PC-3 (cell line): ENCODE results near the gene ABCA7. TPM values are rescaled to one million over a fixed set of nuclear protein-coding genes. Genes with fewer than 3 reads are reported as not detected.

Experiments used
- ATAC-seq: fragments of 200-7000 bp; cut with Tn5 transposase; 2 replicates; pipeline ENCODE4 v1.9.1; 2020; ENCODE audit warnings: mild to moderate bottlenecking, moderate library complexity
- Bru-seq: library from RNA; stranded (reverse); fragments of 400-500 nt; gene quantifications from one replicate; lab custom pipeline; 2021; lab: Mats Ljungman, UMichigan
- BruChase-seq, 2 experiments: library from RNA; stranded (reverse); fragments of 400-500 nt; gene quantifications; one replicate each; lab custom pipeline; 2021; lab: Mats Ljungman, UMichigan
- BruUV-seq: library from RNA; stranded (reverse); fragments of 400-500 nt; replicated peaks from 2 replicates; lab custom pipeline; 2021; lab: Mats Ljungman, UMichigan
- CTCF ChIA-PET: fragments of 300-600 bp; sonication (Branson Sonifier 250); formaldehyde crosslinking; loops from one replicate; lab custom pipeline; 2022; ENCODE audit warnings: antibody characterized with exemption; lab: Charles Lee
- POLR2A ChIA-PET: fragments of 300-600 bp; sonication (Branson Sonifier 250); formaldehyde crosslinking; loops from one replicate; lab custom pipeline; 2022; ENCODE audit warnings: antibody characterized with exemption; ENCODE audit not compliant: unreplicated experiment; lab: Charles Lee
- DNase-seq: peaks from one replicate; pipeline ENCODE4 v3.0.0-alpha.2; 2015
- H2AFZ ChIP-seq: fragments of 300-600 bp; sonication (generic); 2 replicates; pipeline ENCODE4 v1.6.0; 2016; ENCODE audit warnings: antibody characterized with exemption, low read length
- H3F3A ChIP-seq: fragments of 300-600 bp; sonication (generic); one replicate; pipeline ENCODE4 v1.6.0; 2017; ENCODE audit warnings: antibody characterized with exemption, low read length, control low read depth, mild to moderate bottlenecking; ENCODE audit not compliant: unreplicated experiment
- H3K27ac ChIP-seq: fragments of 300-600 bp; sonication (generic); 2 replicates; pipeline ENCODE4 v1.5.1; 2016; ENCODE audit warnings: mild to moderate bottlenecking, low read length
- H3K27me3 ChIP-seq: fragments of 300-600 bp; sonication (generic); 2 replicates; pipeline ENCODE4 v1.6.1; 2016; ENCODE audit warnings: low read length, mixed read lengths
- H3K36me3 ChIP-seq: fragments of 300-600 bp; sonication (generic); 2 replicates; pipeline ENCODE4 v1.6.1; 2016; ENCODE audit warnings: low read depth, mixed run types, low read length, mixed read lengths
- H3K4me1 ChIP-seq: fragments of 300-600 bp; sonication (generic); 2 replicates; pipeline ENCODE4 v1.5.1; 2016; ENCODE audit warnings: low read length; ENCODE audit not compliant: insufficient read depth
- H3K4me2 ChIP-seq: fragments of 300-600 bp; sonication (generic); 2 replicates; pipeline ENCODE4 v1.6.0; 2016; ENCODE audit warnings: low read length
- H3K4me3 ChIP-seq: fragments of 300-600 bp; sonication (generic); 2 replicates; pipeline ENCODE4 v1.5.1; 2016; ENCODE audit warnings: mild to moderate bottlenecking, low read length, mixed read lengths
- H3K79me2 ChIP-seq: fragments of 300-600 bp; sonication (generic); 2 replicates; pipeline ENCODE4 v1.6.1; 2017; ENCODE audit warnings: low read length, mixed read lengths
- H3K9ac ChIP-seq: fragments of 300-600 bp; sonication (generic); 2 replicates; pipeline ENCODE4 v1.6.0; 2016; ENCODE audit warnings: mild to moderate bottlenecking, low read length
- H3K9me2 ChIP-seq: fragments of 300-600 bp; sonication (generic); replicated peaks from 2 replicates; pipeline ENCODE4 v1.6.1; 2016; ENCODE audit warnings: mixed run types, low read length, mixed read lengths
- H3K9me3 ChIP-seq: fragments of 300-600 bp; sonication (generic); 2 replicates; pipeline ENCODE4 v1.6.1; 2016; ENCODE audit warnings: low read length, mixed read lengths
- H4K20me1 ChIP-seq: fragments of 300-600 bp; sonication (generic); 2 replicates; pipeline ENCODE4 v1.6.1; 2016; ENCODE audit warnings: low read length, mixed read lengths
- EZH2 ChIP-seq: fragments of 300-600 bp; sonication (generic); IDR thresholded peaks from one replicate; pipeline ENCODE4 v1.6.1; 2017; ENCODE audit warnings: antibody characterized with exemption, mild to moderate bottlenecking, low read length; ENCODE audit not compliant: unreplicated experiment
- EZH2phosphoT487 ChIP-seq: fragments of 300-600 bp; sonication (generic); IDR thresholded peaks from 2 replicates; pipeline ENCODE4 v1.6.1; 2018; ENCODE audit warnings: mild to moderate bottlenecking, antibody characterized with exemption, low read length, borderline replicate concordance
- intact Hi-C: fragments of 100-400 bp; cut with micrococcal nuclease; formaldehyde crosslinking; loops from 2 replicates; pipeline ENCODE4 v1.9.0; 2023
- long read RNA-seq: library from polyadenylated mRNA; unstranded; transcript quantifications from one replicate; pipeline ENCODE4 v2.0.0, GENCODE V29; 2021; ENCODE audit not compliant: unreplicated experiment
- total RNA-seq: library from RNA; depleted of rRNA; stranded (reverse); fragments of >200 nt; gene quantifications from 2 replicates; pipeline ENCODE4 v1.2.3, GENCODE V29; 2014; rRNA removed
- TF ChIP-seq, protein P1 (sequence below): fragments of 300-600 bp; sonication (generic); conservative IDR thresholded peaks from 2 replicates; pipeline ENCODE4 v1.5.1; 2017; ENCODE audit warnings: antibody characterized with exemption, low read depth, mild to moderate bottlenecking, low read length

Gene ABCA7, protein sequence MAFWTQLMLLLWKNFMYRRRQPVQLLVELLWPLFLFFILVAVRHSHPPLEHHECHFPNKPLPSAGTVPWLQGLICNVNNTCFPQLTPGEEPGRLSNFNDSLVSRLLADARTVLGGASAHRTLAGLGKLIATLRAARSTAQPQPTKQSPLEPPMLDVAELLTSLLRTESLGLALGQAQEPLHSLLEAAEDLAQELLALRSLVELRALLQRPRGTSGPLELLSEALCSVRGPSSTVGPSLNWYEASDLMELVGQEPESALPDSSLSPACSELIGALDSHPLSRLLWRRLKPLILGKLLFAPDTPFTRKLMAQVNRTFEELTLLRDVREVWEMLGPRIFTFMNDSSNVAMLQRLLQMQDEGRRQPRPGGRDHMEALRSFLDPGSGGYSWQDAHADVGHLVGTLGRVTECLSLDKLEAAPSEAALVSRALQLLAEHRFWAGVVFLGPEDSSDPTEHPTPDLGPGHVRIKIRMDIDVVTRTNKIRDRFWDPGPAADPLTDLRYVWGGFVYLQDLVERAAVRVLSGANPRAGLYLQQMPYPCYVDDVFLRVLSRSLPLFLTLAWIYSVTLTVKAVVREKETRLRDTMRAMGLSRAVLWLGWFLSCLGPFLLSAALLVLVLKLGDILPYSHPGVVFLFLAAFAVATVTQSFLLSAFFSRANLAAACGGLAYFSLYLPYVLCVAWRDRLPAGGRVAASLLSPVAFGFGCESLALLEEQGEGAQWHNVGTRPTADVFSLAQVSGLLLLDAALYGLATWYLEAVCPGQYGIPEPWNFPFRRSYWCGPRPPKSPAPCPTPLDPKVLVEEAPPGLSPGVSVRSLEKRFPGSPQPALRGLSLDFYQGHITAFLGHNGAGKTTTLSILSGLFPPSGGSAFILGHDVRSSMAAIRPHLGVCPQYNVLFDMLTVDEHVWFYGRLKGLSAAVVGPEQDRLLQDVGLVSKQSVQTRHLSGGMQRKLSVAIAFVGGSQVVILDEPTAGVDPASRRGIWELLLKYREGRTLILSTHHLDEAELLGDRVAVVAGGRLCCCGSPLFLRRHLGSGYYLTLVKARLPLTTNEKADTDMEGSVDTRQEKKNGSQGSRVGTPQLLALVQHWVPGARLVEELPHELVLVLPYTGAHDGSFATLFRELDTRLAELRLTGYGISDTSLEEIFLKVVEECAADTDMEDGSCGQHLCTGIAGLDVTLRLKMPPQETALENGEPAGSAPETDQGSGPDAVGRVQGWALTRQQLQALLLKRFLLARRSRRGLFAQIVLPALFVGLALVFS (N-terminal part only)
- total RNA-seq (27.3 and 31.3 TPM in 2 replicates), Bru-seq, nascent RNA (percentile 50 among the genes with signal in this experiment), BruChase-seq, experiment 1, labeled RNA remaining after a 6-hour chase (percentile 68 among the genes with signal in this experiment), BruChase-seq, experiment 2, labeled RNA remaining after a 2-hour chase (percentile 53 among the genes with signal in this experiment)
- long read RNA-seq, partial matches to known transcripts = 96 of 164 reads
- long read RNA-seq, other reads (novel, unspliced or antisense) = 68 of 164 reads

DNA sequence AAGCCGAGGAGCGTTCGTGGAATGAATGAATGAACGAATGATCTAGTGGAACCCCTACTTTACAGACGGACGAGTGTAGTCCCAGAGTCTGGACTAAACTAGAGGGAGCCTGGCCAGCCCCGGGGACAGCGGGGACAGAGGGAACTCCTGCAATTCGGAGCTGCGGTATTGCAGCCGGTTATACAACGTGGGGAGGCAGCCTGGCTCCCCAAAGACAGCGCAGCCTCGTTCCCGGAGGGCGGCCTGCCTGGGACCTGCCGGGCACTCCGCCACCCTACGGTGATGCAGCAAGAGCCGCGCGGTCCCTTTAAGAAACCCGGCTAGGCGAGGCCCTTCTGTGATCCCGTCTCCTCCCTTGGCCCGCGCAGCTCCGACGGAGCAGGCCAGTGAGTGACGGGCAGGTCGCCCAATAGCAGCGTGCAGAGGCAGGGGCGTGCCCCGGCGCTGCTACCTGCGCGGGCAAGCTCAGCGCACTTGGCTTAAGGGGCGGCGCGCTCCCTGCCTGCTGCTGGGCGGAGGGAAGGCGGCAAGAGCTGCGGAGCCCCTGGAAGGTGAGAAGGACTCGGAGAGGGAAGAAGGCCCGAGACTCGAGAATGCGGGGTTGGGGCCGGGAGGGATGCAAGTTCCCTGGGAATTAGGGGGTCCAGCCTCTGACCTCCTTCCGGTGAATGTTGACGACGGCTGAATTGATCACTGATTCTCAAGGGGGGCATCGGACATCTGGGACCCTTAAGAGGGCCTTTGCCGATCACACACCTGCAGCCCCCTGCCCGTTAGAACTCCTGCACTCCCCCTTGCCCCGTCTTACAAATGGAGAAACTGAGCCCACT, at the start of gene ABCA7:
Gene ABCA7 (plus strand): TSS at position 462 of the 830 bp plus-strand sequence. CDS start 1,255 bp downstream, outside the sequence.
- Histone ChIP-seq H3K79me2 (no peaks in the 10 kb centered on the region), H3K9ac (peak within 1 kb of the TSS; percentile 71), H3K9me3 (no peaks in the 10 kb centered on the region), H2AFZ (peak within 1 kb of the TSS; percentile 63), H3F3A (no peaks in the 10 kb centered on the region), H3K36me3 (no peaks in the 10 kb centered on the region; the same call in 1 of the 2 replicates), H3K4me2 (peak within 1 kb of the TSS; percentile 95), H3K9me2 (no peaks in the 10 kb centered on the region), H4K20me1 (no peaks in the 10 kb centered on the region), H3K4me1 (peaks cover 16% of the 10 kb centered on the region; the same call in 1 of the 2 replicates), H3K27me3 (no peaks in the 10 kb centered on the region), H3K27ac (peak within 1 kb of the TSS; percentile 33), H3K4me3 (peak within 1 kb of the TSS; percentile 77)
- CTCF ChIA-PET = no interaction called here
- no peak for TF ChIP-seq EZH2
- TF ChIP-seq, protein P1, sequence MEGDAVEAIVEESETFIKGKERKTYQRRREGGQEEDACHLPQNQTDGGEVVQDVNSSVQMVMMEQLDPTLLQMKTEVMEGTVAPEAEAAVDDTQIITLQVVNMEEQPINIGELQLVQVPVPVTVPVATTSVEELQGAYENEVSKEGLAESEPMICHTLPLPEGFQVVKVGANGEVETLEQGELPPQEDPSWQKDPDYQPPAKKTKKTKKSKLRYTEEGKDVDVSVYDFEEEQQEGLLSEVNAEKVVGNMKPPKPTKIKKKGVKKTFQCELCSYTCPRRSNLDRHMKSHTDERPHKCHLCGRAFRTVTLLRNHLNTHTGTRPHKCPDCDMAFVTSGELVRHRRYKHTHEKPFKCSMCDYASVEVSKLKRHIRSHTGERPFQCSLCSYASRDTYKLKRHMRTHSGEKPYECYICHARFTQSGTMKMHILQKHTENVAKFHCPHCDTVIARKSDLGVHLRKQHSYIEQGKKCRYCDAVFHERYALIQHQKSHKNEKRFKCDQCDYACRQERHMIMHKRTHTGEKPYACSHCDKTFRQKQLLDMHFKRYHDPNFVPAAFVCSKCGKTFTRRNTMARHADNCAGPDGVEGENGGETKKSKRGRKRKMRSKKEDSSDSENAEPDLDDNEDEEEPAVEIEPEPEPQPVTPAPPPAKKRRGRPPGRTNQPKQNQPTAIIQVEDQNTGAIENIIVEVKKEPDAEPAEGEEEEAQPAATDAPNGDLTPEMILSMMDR = no peak
- no peak for TF ChIP-seq EZH2phosphoT487
- ATAC-seq (peak; percentile 83), DNase-seq (peak; percentile 98)
- intact Hi-C loops = no loop called here
- POLR2A ChIA-PET = no interaction called here
- TSS peak; percentile 35 for BruUV-seq

DNA sequence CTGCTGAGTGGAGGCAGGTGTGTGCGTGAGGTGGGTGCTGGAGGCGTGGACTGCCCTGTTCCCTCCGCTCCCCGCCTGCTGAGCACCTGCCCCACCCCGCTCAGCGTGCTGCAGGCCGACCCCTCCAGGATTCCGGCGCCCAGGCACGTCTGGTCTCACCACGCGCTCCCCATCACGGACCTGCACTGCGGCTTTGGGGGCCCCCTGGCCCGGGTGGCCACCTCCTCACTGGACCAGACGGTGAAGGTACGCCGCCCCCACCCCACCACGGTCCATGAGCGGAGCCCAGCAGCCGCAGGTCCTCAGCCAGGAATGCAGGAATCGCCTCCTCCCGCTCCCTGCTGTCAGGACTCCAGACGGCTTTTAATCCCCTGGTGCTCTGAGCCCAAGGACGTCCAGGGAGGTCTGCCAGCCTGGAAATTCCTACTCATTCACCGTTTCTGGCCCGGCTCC, 49.8 kb upstream of the ABCA7 start:
- H2AFZ ChIP-seq = no peak overlapping the region
- no peaks in the 10 kb centered on the region; the same call in 1 of the 2 replicates for H3K36me3 ChIP-seq
- no peak for ATAC-seq
- H3K27me3 ChIP-seq = no peaks in the 10 kb centered on the region
- intact Hi-C loops = no loop called here
- H4K20me1 ChIP-seq = no peaks in the 10 kb centered on the region
- TF ChIP-seq EZH2 = no peak
- no peak for TF ChIP-seq EZH2phosphoT487
- TF ChIP-seq, protein P1 = no peak
- no peak overlapping the region for H3K27ac ChIP-seq
- POLR2A ChIA-PET = no interaction called here
- no peak overlapping the region for H3K4me3 ChIP-seq
- CTCF ChIA-PET = no interaction called here
- no peaks in the 10 kb centered on the region for H3F3A ChIP-seq
- no peak overlapping the region for H3K9ac ChIP-seq
- no peaks in the 10 kb centered on the region; the same call in 1 of the 2 replicates for H3K4me1 ChIP-seq
- no peak for DNase-seq
- no TSS peak for BruUV-seq
- no peaks in the 10 kb centered on the region for H3K9me2 ChIP-seq
- H3K79me2 ChIP-seq = peaks cover 4% of the 10 kb centered on the region; the same call in 1 of the 2 replicates
- H3K4me2 ChIP-seq = no peak overlapping the region
- no peaks in the 10 kb centered on the region for H3K9me3 ChIP-seq
